ENCODE measurements around the gene ADARB2.

The ADARB2 gene

DNA sequence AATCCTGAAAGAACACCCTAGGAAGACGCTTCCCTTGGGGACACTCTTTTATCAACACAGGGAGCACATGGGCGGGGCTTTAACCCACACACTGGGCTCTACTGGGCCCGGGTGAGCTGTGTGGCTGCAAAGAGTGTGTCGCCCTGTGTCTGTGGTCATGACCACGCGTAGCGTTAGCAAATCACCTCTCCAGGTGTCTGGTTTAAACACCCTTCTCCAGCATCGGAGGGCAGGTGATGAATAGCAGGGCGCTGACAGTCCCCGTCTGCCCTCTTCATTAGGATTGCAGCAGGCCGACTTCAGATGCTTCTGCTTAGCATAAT, 127.7 kb downstream of the ADARB2 start:
- DNase-seq: no peak

GRCh38 chr10:1608851-1609647, 128.3 kb downstream of the ADARB2 start:
- DNase-seq: no peak

- DNase-seq: no peak
Observed at GRCh38 chr10:1608408-1608807, 128.9 kb downstream of the ADARB2 start.

- DNase-seq: no peak
Observed at GRCh38 chr10:1607466-1607865, 129.9 kb downstream of the ADARB2 start.

- no peak for DNase-seq
Observed at GRCh38 chr10:1605999-1606940, 131.1 kb downstream of the ADARB2 start.

GRCh38 chr10:1605121-1605520, 132.2 kb downstream of the ADARB2 start:
- DNase-seq: no peak

DNA sequence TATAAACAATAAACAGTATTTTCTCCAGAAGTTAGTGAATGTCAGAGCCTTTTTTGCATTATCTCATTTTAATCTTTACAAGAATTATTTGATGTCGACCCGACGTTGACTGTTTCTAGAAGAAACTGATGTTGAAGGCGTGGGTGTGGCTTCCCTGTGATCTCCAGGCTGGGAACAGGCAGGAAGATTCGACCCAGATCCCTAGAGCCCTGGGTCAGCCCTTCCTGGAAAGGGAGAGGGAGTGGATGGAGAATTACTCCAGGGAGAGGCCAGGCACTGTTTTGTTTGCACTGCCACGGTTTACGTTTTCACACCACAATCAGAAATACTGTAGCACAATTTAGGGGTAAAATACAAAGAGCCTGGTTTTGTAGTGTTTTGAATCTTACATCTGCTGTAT, 133.1 kb downstream of the ADARB2 start:
- DNase-seq: no peak

GRCh38 chr10:1603181-1603580, 134.1 kb downstream of the ADARB2 start:
- DNase-seq: no peak

- no peak for DNase-seq
Observed at GRCh38 chr10:1602037-1602484, 135.3 kb downstream of the ADARB2 start.

DNA sequence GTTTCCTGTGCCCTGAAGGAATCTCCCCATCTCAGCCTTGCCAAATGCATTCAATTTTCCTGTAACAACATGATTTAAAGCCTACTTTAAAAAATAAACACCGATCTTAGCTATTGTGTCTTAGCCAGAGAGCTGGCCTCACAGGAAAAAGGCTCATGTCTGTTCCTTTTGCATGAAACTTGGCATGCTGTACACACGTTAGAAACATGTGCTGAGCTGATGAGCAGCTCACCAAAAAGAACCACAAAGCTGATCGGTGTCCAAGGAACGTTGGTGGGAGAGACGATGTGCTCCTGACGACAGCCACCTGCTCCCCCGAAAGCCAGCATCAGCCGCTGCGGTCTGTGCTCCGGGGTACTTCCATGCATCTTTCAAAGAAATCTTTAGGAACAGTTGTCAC, 135.9 kb downstream of the ADARB2 start:
- no peak for DNase-seq

- DNase-seq: no peak
Observed at GRCh38 chr10:1600861-1601260, 136.5 kb downstream of the ADARB2 start.

GRCh38 chr10:1598393-1599153, 138.8 kb downstream of the ADARB2 start:
- no peak for DNase-seq

DNA sequence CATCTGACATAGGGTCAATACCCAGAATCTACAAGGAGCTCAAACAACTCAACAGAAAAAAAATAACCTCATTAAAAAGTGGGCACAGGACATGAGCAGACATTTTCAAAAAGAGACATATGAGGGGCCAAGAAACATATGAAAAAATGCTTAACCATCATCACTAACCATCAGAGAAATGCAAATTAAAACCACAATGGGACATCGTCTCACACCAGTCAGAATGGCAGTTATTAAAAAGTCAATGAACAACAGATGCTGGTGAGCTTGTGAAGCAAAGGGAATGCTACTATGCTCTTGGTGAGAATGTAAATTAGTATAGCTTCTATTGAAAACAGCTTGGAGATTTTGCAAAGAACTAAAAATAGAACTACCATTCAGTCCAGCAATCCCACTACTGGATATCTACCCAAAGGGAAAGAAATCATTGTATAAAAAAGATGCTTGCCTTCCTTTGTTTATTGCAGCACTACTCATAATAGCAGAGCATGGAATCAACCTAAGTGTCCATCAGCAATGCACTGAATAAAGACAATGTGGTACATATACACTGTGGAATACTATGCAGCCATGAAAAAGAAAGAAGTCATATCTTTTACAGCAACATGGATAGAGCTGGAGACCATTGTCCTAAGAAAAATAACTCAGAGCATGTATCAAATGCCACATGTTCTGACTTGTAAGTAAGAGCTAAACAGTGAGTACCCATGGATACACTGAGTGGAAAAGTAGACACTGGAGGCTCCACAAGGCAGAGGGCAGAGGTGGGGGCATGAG, 139.8 kb downstream of the ADARB2 start:
- no peak for DNase-seq

- DNase-seq: no peak
Observed at GRCh38 chr10:1596482-1597099, 140.7 kb downstream of the ADARB2 start.

GRCh38 chr10:1595726-1596125, 141.6 kb downstream of the ADARB2 start:
- DNase-seq: no peak

- no peak for DNase-seq
Observed at GRCh38 chr10:1595242-1595600, 142.1 kb downstream of the ADARB2 start.

- DNase-seq: no peak
Observed at GRCh38 chr10:1594372-1595241, 142.7 kb downstream of the ADARB2 start.

DNA sequence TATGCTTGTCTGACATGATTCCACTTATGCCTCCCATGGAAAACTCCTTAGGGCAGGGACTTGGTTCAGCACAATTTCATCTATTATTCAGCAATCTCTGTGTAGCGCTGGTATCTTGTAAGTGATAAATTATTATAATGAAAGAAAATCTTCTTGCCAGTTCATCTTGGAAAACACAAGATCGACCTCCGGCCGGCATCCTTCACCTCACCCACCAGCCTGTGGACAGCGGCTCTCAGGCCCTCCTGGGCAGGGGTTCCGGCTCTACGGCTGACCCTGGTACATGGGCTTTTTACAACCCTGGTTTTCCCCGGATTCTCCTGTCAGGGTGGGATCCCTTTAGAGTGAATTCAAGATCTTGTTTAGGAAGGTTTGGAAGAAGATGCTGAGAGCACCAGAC, 145.6 kb downstream of the ADARB2 start:
- DNase-seq: no peak

GRCh38 chr10:1591045-1591444, 146.3 kb downstream of the ADARB2 start:
- no peak for DNase-seq

GRCh38 chr10:1589257-1589656, 148.1 kb downstream of the ADARB2 start:
- DNase-seq: no peak

DNA sequence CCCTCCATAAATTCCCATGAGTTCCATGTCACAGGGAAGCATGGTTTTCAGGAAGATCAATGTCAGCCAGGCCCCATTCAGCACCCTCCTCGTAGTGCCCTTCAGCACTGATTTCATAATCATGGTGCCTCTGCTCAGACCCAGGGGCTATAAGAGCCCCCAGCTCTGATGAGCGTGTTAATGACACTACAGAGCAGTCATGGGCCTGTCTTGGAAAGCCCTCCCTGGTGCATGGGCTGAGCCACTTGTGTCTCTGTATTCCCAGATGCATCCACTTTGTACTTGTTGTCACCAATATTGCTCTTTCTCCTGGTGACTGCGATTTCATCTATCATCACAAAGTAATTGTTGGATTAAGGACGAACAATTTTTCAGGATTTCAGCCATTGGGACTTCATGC, 154.6 kb downstream of the ADARB2 start:
- DNase-seq: no peak
